H1 (cell line): Measurements from ENCODE around the gene JPH3. TPM values are rescaled to one million over a fixed set of nuclear protein-coding genes. Genes with fewer than 3 reads are reported as not detected.

Experiments
- CTCF ChIA-PET: fragments of 300-600 bp; sonication (Branson Sonifier 250); formaldehyde crosslinking; loops from one replicate; lab custom pipeline; 2021; ENCODE audit not compliant: partially characterized antibody; lab: Charles Lee
- POLR2A ChIA-PET: fragments of 300-600 bp; sonication (Branson Sonifier 250); formaldehyde crosslinking; loops from one replicate; lab custom pipeline; 2021; ENCODE audit warnings: inconsistent platforms; ENCODE audit not compliant: partially characterized antibody; lab: Charles Lee
- DNase-seq, 2 experiments: peaks; one replicate each; pipeline versions ENCODE4 v3.0.0 to v3.0.0-alpha.2; 2010 to 2022; ENCODE audit warnings: low spot score in 2 of 2, low read depth in 1 of 2, mixed read lengths in 1 of 2
- FAIRE-seq: peaks from 2 replicates; lab custom pipeline; 2011; peaks lifted over from hg19 to GRCh38; lab: Jason Lieb, UNC
- H2AFZ ChIP-seq: 2 replicates; pipeline ENCODE4 v1.8.1; 2012; ENCODE audit warnings: low read length, inconsistent platforms
- H2AK5ac ChIP-seq: 2 replicates; pipeline ENCODE4 v1.6.1; 2013; ENCODE audit warnings: low read depth, low read length
- H2BK120ac ChIP-seq: replicated peaks from 2 replicates; pipeline ENCODE3; 2013; ENCODE audit warnings: low read depth, low read length, inconsistent platforms
- H2BK12ac ChIP-seq: 2 replicates; pipeline ENCODE4 v1.6.1; 2013; ENCODE audit warnings: low read depth, low read length
- H2BK15ac ChIP-seq: 2 replicates; pipeline ENCODE4 v1.6.1; 2013; ENCODE audit warnings: low read length
- H2BK20ac ChIP-seq: 2 replicates; pipeline ENCODE4 v1.6.1; 2013; ENCODE audit warnings: low read length
- H2BK5ac ChIP-seq: 2 replicates; pipeline ENCODE4 v1.6.1; 2013; ENCODE audit warnings: low read depth, low read length
- H3K14ac ChIP-seq: 2 replicates; pipeline ENCODE4 v1.6.1; 2013; ENCODE audit warnings: inconsistent platforms; ENCODE audit not compliant: insufficient read length
- H3K18ac ChIP-seq: 2 replicates; pipeline ENCODE4 v1.6.1; 2013; ENCODE audit warnings: low read length; ENCODE audit errors: extremely low read depth
- H3K23ac ChIP-seq: 2 replicates; pipeline ENCODE4 v1.6.1; 2013; ENCODE audit warnings: inconsistent platforms; ENCODE audit not compliant: insufficient read length
- H3K23me2 ChIP-seq: 2 replicates; pipeline ENCODE4 v1.6.1; 2013; ENCODE audit warnings: low read depth, low read length
- H3K27ac ChIP-seq: 2 replicates; pipeline ENCODE4 v1.6.1; 2011; ENCODE audit warnings: low read depth, low read length, inconsistent platforms
- H3K27me3 ChIP-seq, 4 experiments: replicated peaks in 1 of 4; 1 replicate in 1 of 4; 2 replicates in 3 of 4; pipeline versions ENCODE4 v1.6.1 to v1.8.1; 2011 to 2013; ENCODE audit warnings: low read length in 3 of 4, mild to moderate bottlenecking in 3 of 4, inconsistent platforms in 2 of 4, mixed read lengths in 2 of 4, moderate library complexity in 1 of 4; ENCODE audit not compliant: control insufficient read depth in 3 of 4, insufficient read depth in 3 of 4; ENCODE audit errors: extremely low read depth in 1 of 4
- H3K36me3 ChIP-seq, 4 experiments: 2 replicates each; pipeline versions ENCODE4 v1.6.1 to v1.8.1; 2011 to 2013; ENCODE audit warnings: mild to moderate bottlenecking in 4 of 4, low read length in 3 of 4, moderate library complexity in 2 of 4, control low read depth in 1 of 4, inconsistent platforms in 1 of 4; ENCODE audit not compliant: insufficient read depth in 4 of 4, control insufficient read depth in 2 of 4
- H3K4ac ChIP-seq: replicated peaks from 2 replicates; pipeline ENCODE3; 2013; ENCODE audit warnings: low read length, low read depth, mixed read lengths, inconsistent platforms; ENCODE audit not compliant: insufficient read length
- H3K4me1 ChIP-seq, 4 experiments: replicated peaks in 1 of 4; 1 replicate in 1 of 4; 2 replicates in 3 of 4; pipeline versions ENCODE4 v1.6.1 to v1.8.1; 2011 to 2013; ENCODE audit warnings: low read length in 3 of 4, inconsistent platforms in 2 of 4, mixed read lengths in 1 of 4; ENCODE audit not compliant: insufficient read depth in 4 of 4, control insufficient read depth in 3 of 4
- H3K4me2 ChIP-seq, 2 experiments: 2 replicates each; pipeline versions ENCODE4 v1.6.1 to v1.8.1; 2011 to 2013; ENCODE audit warnings: low read depth in 2 of 2, low read length in 2 of 2, control low read depth in 1 of 2, inconsistent platforms in 1 of 2, mild to moderate bottlenecking in 1 of 2; ENCODE audit not compliant: insufficient read depth in 1 of 2
- H3K4me3 ChIP-seq, 4 experiments: fragments of 200-600, 300-600 bp in 1 of 4; sonication (generic), shearing (Covaris generic), sonication (Bioruptor Twin) in 1 of 4; 2 replicates each; pipeline versions ENCODE4 v1.5.1 to v1.8.1; 2011 to 2016; ENCODE audit warnings: low read length in 4 of 4, low read depth in 3 of 4, control low read depth in 2 of 4, inconsistent platforms in 2 of 4, mild to moderate bottlenecking in 2 of 4, mixed read lengths in 1 of 4, moderate library complexity in 1 of 4; ENCODE audit not compliant: insufficient read depth in 2 of 4; ENCODE audit errors: extremely low read depth in 1 of 4
- H3K56ac ChIP-seq: replicated peaks from 2 replicates; pipeline ENCODE3; 2013; ENCODE audit warnings: low read depth, mild to moderate bottlenecking, mixed read lengths, low read length, inconsistent platforms; ENCODE audit not compliant: insufficient read length
- H3K79me1 ChIP-seq: 2 replicates; pipeline ENCODE4 v1.6.1; 2013; ENCODE audit warnings: low read depth, low read length, control low read depth
- H3K79me2 ChIP-seq, 2 experiments: 2 replicates each; pipeline versions ENCODE4 v1.6.1 to v1.8.1; 2012 to 2013; ENCODE audit warnings: low read length in 2 of 2, mild to moderate bottlenecking in 2 of 2, inconsistent platforms in 1 of 2; ENCODE audit not compliant: insufficient read depth in 2 of 2, control insufficient read depth in 1 of 2
- H3K9ac ChIP-seq, 4 experiments: replicated peaks in 1 of 4; 1 replicate in 1 of 4; 2 replicates in 3 of 4; pipeline versions ENCODE4 v1.6.1 to v1.8.1; 2011 to 2013; ENCODE audit warnings: low read depth in 3 of 4, low read length in 3 of 4, control low read depth in 2 of 4, mild to moderate bottlenecking in 2 of 4, moderate library complexity in 2 of 4, inconsistent platforms in 1 of 4; ENCODE audit errors: extremely low read depth in 1 of 4
- H3K9me3 ChIP-seq, 2 experiments: 2 replicates each; pipeline versions ENCODE4 v1.6.1 to v1.8.1; 2012 to 2013; ENCODE audit warnings: mild to moderate bottlenecking in 2 of 2, moderate library complexity in 2 of 2, control low read depth in 1 of 2, inconsistent platforms in 1 of 2, low read depth in 1 of 2, low read length in 1 of 2, mixed read lengths in 1 of 2; ENCODE audit not compliant: insufficient read depth in 2 of 2
- H4K20me1 ChIP-seq, 2 experiments: replicated peaks in 1 of 2; 2 replicates each; pipeline versions ENCODE3 to v1.8.1; 2011 to 2013; ENCODE audit warnings: inconsistent platforms in 2 of 2, low read length in 2 of 2, mild to moderate bottlenecking in 1 of 2; ENCODE audit not compliant: insufficient read depth in 2 of 2, control insufficient read depth in 1 of 2
- H4K5ac ChIP-seq: 2 replicates; pipeline ENCODE4 v1.6.1; 2013; ENCODE audit warnings: low read length, low read depth, mixed read lengths, inconsistent platforms; ENCODE audit not compliant: insufficient read length
- H4K8ac ChIP-seq: 2 replicates; pipeline ENCODE4 v1.8.0; 2013; ENCODE audit warnings: mild to moderate bottlenecking, moderate library complexity, low read length, inconsistent platforms; ENCODE audit not compliant: insufficient read depth; ENCODE audit errors: extremely low read depth
- H4K91ac ChIP-seq: replicated peaks from 2 replicates; pipeline ENCODE3; 2013; ENCODE audit warnings: low read length, mixed read lengths, inconsistent platforms; ENCODE audit not compliant: insufficient read length
- ATF2 ChIP-seq: IDR thresholded peaks from 2 replicates; pipeline ENCODE4 v1.6.1; 2012; ENCODE audit warnings: low read length, inconsistent platforms
- HDAC6 ChIP-seq: IDR thresholded peaks from one replicate; pipeline ENCODE4 v1.7.1; 2012; ENCODE audit warnings: low read depth, mild to moderate bottlenecking, inconsistent platforms, low read length, moderate library complexity
- MAFK ChIP-seq: IDR thresholded peaks from 2 replicates; pipeline ENCODE4 v1.6.1; 2012; ENCODE audit warnings: low read depth, mild to moderate bottlenecking, improper control_type of control experiment, low read length
- PHF8 ChIP-seq: fragments of 200-600 bp; sonication (generic); conservative IDR thresholded peaks from 2 replicates; pipeline ENCODE4 v1.7.1; 2012; ENCODE audit warnings: low read depth, mild to moderate bottlenecking, inconsistent platforms, low read length, moderate library complexity
- POLR2A ChIP-seq, 2 experiments: IDR thresholded peaks; 1 replicate in 1 of 2; 2 replicates in 1 of 2; pipeline ENCODE4 v1.6.1; 2011; ENCODE audit warnings: low read depth in 2 of 2, low read length in 2 of 2, mild to moderate bottlenecking in 2 of 2; ENCODE audit errors: control extremely low read depth in 1 of 2
- RBBP5 ChIP-seq: IDR thresholded peaks from 2 replicates; pipeline ENCODE4 v1.7.1; 2012; ENCODE audit warnings: low read depth, mild to moderate bottlenecking, inconsistent platforms, low read length, moderate library complexity, borderline replicate concordance
- RFX5 ChIP-seq: IDR thresholded peaks from 2 replicates; pipeline ENCODE4 v1.6.1; 2011; ENCODE audit warnings: low read depth, low read length, improper control_type of control experiment, borderline replicate concordance
- RNF2 ChIP-seq: fragments of 200-900, 300-1000 bp; sonication (generic); IDR thresholded peaks from 2 replicates; pipeline ENCODE4 v1.7.1; 2016; ENCODE audit warnings: borderline replicate concordance, low read depth, mild to moderate bottlenecking, antibody characterized with exemption, low read length; ENCODE audit not compliant: poor library complexity, severe bottlenecking; ENCODE audit errors: missing control alignments
- SP2 ChIP-seq: IDR thresholded peaks from 2 replicates; pipeline ENCODE4 v1.6.1; 2012; ENCODE audit warnings: mild to moderate bottlenecking, low read length, inconsistent platforms
- TEAD4 ChIP-seq: IDR thresholded peaks from 2 replicates; pipeline ENCODE4 v1.6.1; 2012; ENCODE audit warnings: low read depth, low read length, inconsistent platforms, mixed read lengths
- WGBS, 2 experiments: shearing (Covaris generic) in 1 of 2; methylation state at CpG; one replicate each; pipeline versions ENCODE4 v1.1.6 to v1.1.7; 2013 to 2015; ENCODE audit warnings: low lambda C conversion rate in 2 of 2, mixed read lengths in 2 of 2, inconsistent platforms in 1 of 2, low coverage in 1 of 2, missing lambda C conversion rate in 1 of 2; ENCODE audit not compliant: insufficient replicate concordance in 2 of 2, insufficient coverage in 1 of 2, insufficient read length in 1 of 2; ENCODE audit errors: extremely low coverage in 1 of 2, missing lambda C conversion rate in 1 of 2; 5-methylcytosine and 5-hydroxymethylcytosine counted together
- polyA plus RNA-seq, 7 experiments: library from polyadenylated mRNA; depleted of rRNA in 3 of 7; stranded (reverse) in 5 of 7; unstranded in 2 of 7; fragments of >200 nt in 5 of 7; fragments of 200-250 nt in 2 of 7; gene quantifications; 1 replicate in 5 of 7; 2 replicates in 1 of 7; 4 replicates in 1 of 7; pipeline versions ENCODE4 v1.2.1 to v1.2.3, GENCODE V29; 2011 to 2013; ENCODE audit warnings: missing spikeins in 2 of 7, mixed read lengths in 2 of 7
- total RNA-seq: library from RNA; stranded (reverse); fragmentation: NEBNext Ultra II Directional; extraction: Animal tissue kit (Norgen Biotek cat#: 25700); gene quantifications from 2 replicates; pipeline ENCODE4 v1.2.1, GENCODE V29; 2021

JPH3 gene
- total and polyA plus RNA-seq, 2 of the 8 experiments (the other 6 are each of a cell fraction or from before 2014, with no cell fraction given), result 10.3 to 28.3 TPM

- H4K91ac ChIP-seq, result no peak overlapping the region
- no peak overlapping the region for H3K9ac ChIP-seq
- ChIA-PET CTCF (interaction anchor here (1.4 kb wide), 1 partner anchor 209 kb away, joined by 3 read pairs; the partner anchor contains the start of gene BANP), POLR2A (interaction anchor here (1.2 to 1.5 kb wide), 5 partner anchors 12 to 39 kb away, joined by 3 to 5 read pairs (median 3); no protein-coding TSS in a partner anchor)
- no peak overlapping the region for H4K5ac ChIP-seq
- DNase-seq (no peak), FAIRE-seq (no peak)
- peaks cover 0 to 46% of the 10 kb centered on the region in 2 experiments; a peak in 2 of 4 replicates for H3K79me2 ChIP-seq
- H3K4me3 ChIP-seq, result no peak overlapping the region
- no peak overlapping the region for H2BK12ac ChIP-seq
- peaks cover 11 to 25% of the 10 kb centered on the region in 2 experiments for H4K20me1 ChIP-seq
- H3K27ac ChIP-seq, result no peak overlapping the region
- no peak overlapping the region for H2BK5ac ChIP-seq
- no peak overlapping the region for H2AK5ac ChIP-seq
- peaks cover 16% of the 10 kb centered on the region for H3K79me1 ChIP-seq
- H3K4ac ChIP-seq, result no peak overlapping the region
- no peak overlapping the region for H2BK15ac ChIP-seq
- no peak overlapping the region for H3K18ac ChIP-seq
- H2BK120ac ChIP-seq, result no peak overlapping the region
- 93% methylated on average over 16 of the region's 16 CpGs; no CpG with 5 or more reads in 1 of the 2 experiments for WGBS, 2 experiments
- H3K36me3 ChIP-seq, result peaks cover 4 to 30% (median 19%) of the 10 kb centered on the region in 4 experiments; a peak in 7 of 8 replicates
- H4K8ac ChIP-seq, result no peak overlapping the region
- no peak overlapping the region for H3K14ac ChIP-seq
- H3K9me3 ChIP-seq, result no peaks in the 10 kb centered on the region; a peak in 1 of 4 replicates
- H2AFZ ChIP-seq, result no peak overlapping the region
- no peak overlapping the region for H2BK20ac ChIP-seq
- H3K27me3 ChIP-seq, result no peaks in the 10 kb centered on the region
- peaks cover 7% of the 10 kb centered on the region; the same call in 1 of the 2 replicates for H3K23me2 ChIP-seq
- H3K4me2 ChIP-seq, result no peak overlapping the region
- no peak overlapping the region for H3K56ac ChIP-seq
- no peaks in the 10 kb centered on the region for H3K4me1 ChIP-seq
- no peak overlapping the region for H3K23ac ChIP-seq
- TF ChIP-seq RBBP5 (no peak), MAFK (no peak), HDAC6 (no peak), RNF2 (no peak), TEAD4 (no peak), PHF8 (no peak), ATF2 (no peak), POLR2A (IDR thresholded peaks at IDR 0.05; ENCODE audit: control extremely low read depth in 1 of 2, low read depth in 2 of 2, low read length in 2 of 2) (no peak), SP2 (no peak), RFX5 (no peak)
Measured at GRCh38 chr16:87741700-87742415, 139.6 kb downstream of the JPH3 start.
